PC-9 (cell line): Measurements from ENCODE around the gene EPB41L2. TPM values are rescaled to one million over a fixed set of nuclear protein-coding genes. Genes with fewer than 3 reads are reported as not detected.
A peak's percentile ranks its signal among the peaks of the same experiment; 100 is the strongest.

Experiments
- BruUV-seq: library from RNA; stranded (reverse); fragments of 400-500 nt; replicated peaks from 2 replicates; lab custom pipeline; 2021; lab: Mats Ljungman, UMichigan
- CTCF ChIA-PET: fragments of 300-600 bp; sonication (Branson Sonifier 250); formaldehyde crosslinking; loops from one replicate; lab custom pipeline; 2022; ENCODE audit warnings: antibody characterized with exemption; lab: Charles Lee
- POLR2A ChIA-PET: fragments of 300-600 bp; sonication (Branson Sonifier 250); formaldehyde crosslinking; loops from one replicate; lab custom pipeline; 2022; ENCODE audit warnings: antibody characterized with exemption; ENCODE audit not compliant: unreplicated experiment; lab: Charles Lee
- DNase-seq, 2 experiments: peaks; one replicate each; pipeline versions ENCODE4 v3.0.0 to v3.0.0-alpha.2; 2015 to 2022; ENCODE audit warnings: mixed read lengths in 1 of 2
- H2AFZ ChIP-seq: fragments of 200-600 bp; sonication (generic); 2 replicates; pipeline ENCODE4 v1.8.1; 2017; ENCODE audit warnings: antibody characterized with exemption
- H3F3A ChIP-seq: fragments of 200-600 bp; sonication (generic); 2 replicates; pipeline ENCODE4 v1.8.1; 2017; ENCODE audit warnings: antibody characterized with exemption, mild to moderate bottlenecking, low read depth; ENCODE audit not compliant: insufficient read depth
- H3K27ac ChIP-seq: fragments of 200-600 bp; sonication (generic); 2 replicates; pipeline ENCODE4 v1.6.1; 2016; ENCODE audit warnings: mixed run types
- H3K27me3 ChIP-seq: fragments of 200-600 bp; sonication (generic); 2 replicates; pipeline ENCODE4 v1.6.1; 2016; ENCODE audit warnings: low read depth, mixed run types; ENCODE audit not compliant: insufficient read depth
- H3K36me3 ChIP-seq: fragments of 200-600 bp; sonication (generic); 2 replicates; pipeline ENCODE4 v1.6.1; 2016; ENCODE audit warnings: low read depth, mixed run types
- H3K4me1 ChIP-seq: fragments of 200-600 bp; sonication (generic); replicated peaks from 2 replicates; pipeline ENCODE4 v1.6.1; 2016; ENCODE audit warnings: mixed run types; ENCODE audit not compliant: insufficient read depth
- H3K4me2 ChIP-seq: fragments of 200-600 bp; sonication (generic); 2 replicates; pipeline ENCODE4 v1.6.1; 2017; ENCODE audit warnings: mixed run types
- H3K4me3 ChIP-seq: fragments of 200-600 bp; sonication (generic); 2 replicates; pipeline ENCODE4 v1.6.1; 2016; ENCODE audit warnings: mixed run types
- H3K79me2 ChIP-seq: fragments of 200-600 bp; sonication (generic); 2 replicates; pipeline ENCODE4 v1.6.1; 2017; ENCODE audit warnings: low read depth, mixed run types
- H3K9me2 ChIP-seq: fragments of 200-600 bp; sonication (generic); 2 replicates; pipeline ENCODE4 v1.8.1; 2017; ENCODE audit warnings: mild to moderate bottlenecking; ENCODE audit not compliant: insufficient read depth
- H3K9me3 ChIP-seq: fragments of 200-600 bp; sonication (generic); 2 replicates; pipeline ENCODE4 v1.8.1; 2016; ENCODE audit warnings: low read depth; ENCODE audit not compliant: insufficient read depth
- H4K20me1 ChIP-seq: fragments of 200-600 bp; sonication (generic); 2 replicates; pipeline ENCODE4 v1.8.1; 2017; ENCODE audit not compliant: insufficient read depth
- EZH2 ChIP-seq: fragments of 200-600 bp; sonication (generic); IDR thresholded peaks from 2 replicates; pipeline ENCODE4 v1.8.0; 2017; ENCODE audit warnings: antibody characterized with exemption, low read depth
- intact Hi-C: fragments of 100-400 bp; cut with micrococcal nuclease; formaldehyde crosslinking; loops from one replicate; pipeline ENCODE4 v1.10.0; 2022; ENCODE audit not compliant: unreplicated experiment
- total RNA-seq: library from RNA; stranded (reverse); gene quantifications from 2 replicates; pipeline ENCODE4 v1.2.3, GENCODE V29; 2021
- TF ChIP-seq, protein P1 (sequence below): fragments of 200-600 bp; sonication (generic); conservative IDR thresholded peaks from 2 replicates; pipeline ENCODE4 v1.6.1; 2017; ENCODE audit warnings: mixed run types, antibody characterized with exemption, mild to moderate bottlenecking, moderate library complexity

The EPB41L2 gene
- total RNA-seq, 1 experiment from 2014 or later = 67.4 TPM

DNA sequence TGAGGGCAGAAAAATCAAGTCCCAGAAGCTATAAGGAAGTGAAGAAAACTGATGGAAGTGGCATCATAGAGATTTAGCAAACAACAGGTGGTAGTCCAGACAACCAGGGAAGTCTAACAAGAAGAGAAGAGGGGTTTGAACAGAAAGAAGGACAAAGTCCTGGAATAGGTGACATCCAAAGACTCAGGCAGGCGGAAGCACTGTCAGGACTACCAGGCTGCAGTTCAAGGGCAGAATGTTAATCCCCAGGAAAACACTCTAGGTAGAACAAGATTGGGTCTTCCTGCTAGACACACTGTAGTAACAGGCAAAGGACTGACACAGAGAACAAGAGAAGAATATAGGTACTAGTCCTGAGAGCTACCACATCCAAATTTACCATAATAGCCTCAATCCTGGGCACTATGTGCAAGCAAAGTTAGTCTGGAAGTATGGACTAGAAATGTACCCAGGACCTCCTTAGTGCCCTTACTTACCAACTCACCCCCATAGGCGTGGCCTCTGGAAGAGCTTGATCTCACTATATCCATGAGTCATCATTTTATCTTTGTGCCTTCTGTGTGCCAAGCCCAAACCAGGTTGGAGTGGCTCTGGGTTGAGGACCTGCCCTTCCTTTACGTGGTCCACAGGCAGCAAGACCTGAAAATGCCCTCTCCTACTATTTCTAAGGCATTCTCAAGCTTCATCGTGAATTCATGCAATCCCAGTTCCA lies 2.2 kb upstream of the EPB41L2 start:
- POLR2A ChIA-PET = interaction anchor here (0.6 kb wide), 1 partner anchor 21 kb away, joined by 3 read pairs; no protein-coding TSS in a partner anchor
- no peaks in the 10 kb centered on the region for H3K9me2 ChIP-seq
- no TSS peak for BruUV-seq

DNA sequence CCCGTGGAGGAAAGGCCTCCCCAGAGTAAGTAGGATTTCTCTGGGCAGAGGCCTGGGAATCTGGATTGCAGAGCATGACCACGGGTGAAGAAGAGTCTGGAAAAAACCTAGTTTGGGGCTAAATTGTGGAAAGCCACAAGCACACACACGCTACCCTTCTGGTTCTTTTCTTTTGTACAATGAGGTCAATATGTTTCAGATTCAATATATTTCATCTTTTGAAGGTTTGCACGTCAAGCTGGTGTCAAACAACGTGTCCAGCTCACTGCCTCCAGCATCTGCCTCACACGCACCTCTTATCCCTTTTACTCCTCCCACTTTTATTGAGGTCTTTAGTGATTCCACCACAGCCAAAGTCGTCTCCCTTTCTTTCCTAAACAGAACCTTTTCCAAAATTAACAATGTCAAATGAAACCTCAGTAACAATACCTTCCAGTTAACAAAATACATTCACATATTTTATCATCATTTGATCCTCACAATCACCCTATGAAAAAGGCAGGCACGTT lies 773 bp upstream of the EPB41L2 start:
- no peaks in the 10 kb centered on the region for H3K9me2 ChIP-seq
- POLR2A ChIA-PET = no interaction called here
- H3K4me1 ChIP-seq = peaks cover 11% of the 10 kb centered on the region
- intact Hi-C loops = loop anchor here (2.0 kb wide), 2 partner anchors 39 to 179 kb away; no protein-coding TSS in a partner anchor
- CTCF ChIA-PET = no interaction called here
- BruUV-seq = no TSS peak
- no peak for TF ChIP-seq EZH2
- TF ChIP-seq, protein P1, sequence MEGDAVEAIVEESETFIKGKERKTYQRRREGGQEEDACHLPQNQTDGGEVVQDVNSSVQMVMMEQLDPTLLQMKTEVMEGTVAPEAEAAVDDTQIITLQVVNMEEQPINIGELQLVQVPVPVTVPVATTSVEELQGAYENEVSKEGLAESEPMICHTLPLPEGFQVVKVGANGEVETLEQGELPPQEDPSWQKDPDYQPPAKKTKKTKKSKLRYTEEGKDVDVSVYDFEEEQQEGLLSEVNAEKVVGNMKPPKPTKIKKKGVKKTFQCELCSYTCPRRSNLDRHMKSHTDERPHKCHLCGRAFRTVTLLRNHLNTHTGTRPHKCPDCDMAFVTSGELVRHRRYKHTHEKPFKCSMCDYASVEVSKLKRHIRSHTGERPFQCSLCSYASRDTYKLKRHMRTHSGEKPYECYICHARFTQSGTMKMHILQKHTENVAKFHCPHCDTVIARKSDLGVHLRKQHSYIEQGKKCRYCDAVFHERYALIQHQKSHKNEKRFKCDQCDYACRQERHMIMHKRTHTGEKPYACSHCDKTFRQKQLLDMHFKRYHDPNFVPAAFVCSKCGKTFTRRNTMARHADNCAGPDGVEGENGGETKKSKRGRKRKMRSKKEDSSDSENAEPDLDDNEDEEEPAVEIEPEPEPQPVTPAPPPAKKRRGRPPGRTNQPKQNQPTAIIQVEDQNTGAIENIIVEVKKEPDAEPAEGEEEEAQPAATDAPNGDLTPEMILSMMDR = no peak
- peaks cover 18% of the 10 kb centered on the region; the same call in 1 of the 2 replicates for H3F3A ChIP-seq
- H3K27ac ChIP-seq = no peak overlapping the region
- peaks cover 17% of the 10 kb centered on the region; the same call in 1 of the 2 replicates for H3K79me2 ChIP-seq
- no peak for DNase-seq
- peak overlapping the region; percentile 95 for H2AFZ ChIP-seq
- H3K4me2 ChIP-seq = peak overlapping the region; percentile 92
- H3K36me3 ChIP-seq = no peaks in the 10 kb centered on the region
- no peaks in the 10 kb centered on the region for H4K20me1 ChIP-seq
- H3K4me3 ChIP-seq = peak overlapping the region; percentile 61
- no peaks in the 10 kb centered on the region for H3K27me3 ChIP-seq
- H3K9me3 ChIP-seq = no peaks in the 10 kb centered on the region

More for the DNA sequence above, 2.2 kb upstream of the EPB41L2 start:
- Histone ChIP-seq H3K36me3 (no peaks in the 10 kb centered on the region), H2AFZ (no peak overlapping the region), H3F3A (peaks cover 16% of the 10 kb centered on the region; the same call in 1 of the 2 replicates), H3K4me2 (no peak overlapping the region), H3K9me3 (no peaks in the 10 kb centered on the region), H3K4me1 (peaks cover 11% of the 10 kb centered on the region), H3K79me2 (peaks cover 13% of the 10 kb centered on the region; the same call in 1 of the 2 replicates), H3K4me3 (no peak overlapping the region), H4K20me1 (no peaks in the 10 kb centered on the region), H3K27ac (no peak overlapping the region), H3K27me3 (no peaks in the 10 kb centered on the region)
- no peak for TF ChIP-seq EZH2
- TF ChIP-seq, protein P1 = no peak
- intact Hi-C loops = no loop called here
- CTCF ChIA-PET = no interaction called here
- peak in 1 of 2 experiments; percentile 44 for DNase-seq

DNA sequence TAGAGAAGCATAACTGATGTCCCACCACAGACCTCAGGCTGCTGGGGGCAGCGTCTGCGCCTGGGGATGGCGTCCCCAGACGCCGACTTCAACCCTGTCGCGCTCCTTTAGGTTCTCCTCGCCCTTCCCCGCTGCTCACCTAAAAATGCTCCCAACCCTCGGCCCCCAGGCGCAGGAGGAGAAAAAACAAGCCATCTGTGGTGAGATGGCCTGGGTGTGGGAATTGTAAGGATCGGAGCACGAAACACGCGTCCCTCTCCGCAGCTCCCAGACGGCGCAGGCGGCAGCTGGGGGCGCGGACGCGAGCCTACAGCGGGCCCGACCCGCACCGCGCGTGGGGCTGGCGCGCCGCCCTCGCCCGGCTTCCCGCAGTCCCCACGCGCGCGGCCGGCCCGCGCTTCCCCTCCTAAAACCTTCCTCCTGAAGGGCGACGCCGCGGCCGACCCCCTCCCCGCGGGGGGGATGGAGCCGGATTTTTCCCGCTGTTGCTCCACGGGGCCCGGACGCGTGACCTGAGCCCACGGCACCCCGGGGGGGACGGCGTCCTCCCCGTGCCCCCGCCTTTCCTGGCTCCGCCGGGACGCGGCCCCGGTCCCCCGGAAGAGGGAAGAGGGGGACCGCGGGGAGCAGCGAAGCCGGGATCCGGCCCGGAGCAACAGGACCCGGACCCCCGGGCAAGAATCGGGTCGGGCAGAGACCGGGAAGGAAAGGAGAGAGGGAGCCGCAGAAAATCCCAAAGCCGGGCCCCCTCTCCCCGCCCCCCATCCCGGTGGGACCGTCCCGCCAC lies 611 bp downstream of the EPB41L2 start:
- intact Hi-C loops = loop anchor here (2.0 kb wide), 2 partner anchors 40 to 178 kb away; no protein-coding TSS in a partner anchor
- BruUV-seq = no TSS peak
- Histone ChIP-seq H3K4me1 (peaks cover 11% of the 10 kb centered on the region), H3K27me3 (no peaks in the 10 kb centered on the region), H4K20me1 (no peaks in the 10 kb centered on the region), H3K79me2 (peaks cover 17% of the 10 kb centered on the region; the same call in 1 of the 2 replicates), H2AFZ (peak overlapping the region; percentile 95), H3K9me3 (no peaks in the 10 kb centered on the region), H3K4me3 (peak overlapping the region; percentile 61), H3K36me3 (no peaks in the 10 kb centered on the region), H3K27ac (no peak overlapping the region), H3K4me2 (peak overlapping the region; percentile 92), H3K9me2 (no peaks in the 10 kb centered on the region), H3F3A (peaks cover 18% of the 10 kb centered on the region; the same call in 1 of the 2 replicates)
- no peak for TF ChIP-seq EZH2
- TF ChIP-seq, protein P1 = no peak
- peak in 1 of 2 experiments; percentile 12 for DNase-seq
- ChIA-PET POLR2A (interaction anchor here (0.5 to 0.8 kb wide), 4 partner anchors 18 to 1645 kb away, joined by 4 to 21 read pairs (median 10); no protein-coding TSS in a partner anchor), CTCF (interaction anchor here (0.6 kb wide), 2 partner anchors 46 to 94 kb away, joined by 3 to 4 read pairs; no protein-coding TSS in a partner anchor)
